Occipital lobe (tissue), 2 donors: Measurements from ENCODE around the gene PDE6G. TPM values are rescaled to one million over a fixed set of nuclear protein-coding genes. Genes with fewer than 3 reads are reported as not detected.

Experiments used
- DNase-seq: peaks from one replicate; lab custom pipeline; 2025; lab: John Stamatoyannopoulos, UW
- total RNA-seq: library from RNA; depleted of rRNA; stranded (reverse); fragments of >200 nt; gene quantifications from one replicate; pipeline ENCODE4 v1.2.3, GENCODE V29; 2014

PDE6G gene
- total RNA-seq, 1 donor from 2014 or later, result not detected

DNA sequence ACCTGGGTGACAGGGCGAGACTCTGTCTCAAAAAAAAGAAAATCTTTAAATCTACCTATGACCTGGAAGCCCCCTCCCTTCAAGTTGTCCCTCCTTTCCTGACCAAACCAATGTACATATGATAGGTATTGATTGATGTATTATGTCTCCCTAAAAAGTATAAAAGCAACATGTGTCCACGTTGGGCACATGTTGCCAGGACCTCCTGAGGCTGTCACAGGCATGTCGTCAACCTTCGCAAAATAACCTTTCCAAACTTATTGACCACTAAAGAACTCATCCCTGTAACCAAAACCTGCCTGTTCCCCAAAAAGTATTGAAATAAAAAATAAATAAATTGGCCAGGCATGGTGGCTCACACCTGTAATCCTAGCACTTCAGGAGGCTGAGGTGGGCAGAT, 5.7 kb upstream of the PDE6G start:
- no peak for DNase-seq

- DNase-seq, result no peak
Observed at GRCh38 chr17:81660441-81660840, 4.1 kb upstream of the PDE6G start.

DNA sequence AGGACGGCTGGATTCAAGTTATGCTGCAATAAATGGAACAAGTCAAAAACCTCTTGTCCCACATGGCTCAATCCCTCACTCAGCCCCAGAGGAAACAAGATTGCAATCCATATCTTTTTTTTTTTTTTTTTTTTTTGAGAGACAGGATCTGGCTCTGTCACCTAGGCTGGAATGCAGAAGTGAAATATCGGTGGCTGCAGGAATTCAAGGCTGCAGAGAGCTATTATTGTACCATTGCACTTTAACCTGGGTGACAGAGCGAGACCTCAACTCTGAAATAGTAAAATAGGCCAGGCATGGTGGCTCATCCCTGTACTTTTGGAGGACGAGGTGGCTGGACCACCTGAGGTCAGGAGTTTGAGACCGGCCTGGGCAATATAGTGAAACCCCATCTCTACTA, 2.7 kb upstream of the PDE6G start:
- DNase-seq, result no peak

GRCh38 chr17:81656835-81657234, 493 bp upstream of the PDE6G start:
- DNase-seq, result no peak

DNA sequence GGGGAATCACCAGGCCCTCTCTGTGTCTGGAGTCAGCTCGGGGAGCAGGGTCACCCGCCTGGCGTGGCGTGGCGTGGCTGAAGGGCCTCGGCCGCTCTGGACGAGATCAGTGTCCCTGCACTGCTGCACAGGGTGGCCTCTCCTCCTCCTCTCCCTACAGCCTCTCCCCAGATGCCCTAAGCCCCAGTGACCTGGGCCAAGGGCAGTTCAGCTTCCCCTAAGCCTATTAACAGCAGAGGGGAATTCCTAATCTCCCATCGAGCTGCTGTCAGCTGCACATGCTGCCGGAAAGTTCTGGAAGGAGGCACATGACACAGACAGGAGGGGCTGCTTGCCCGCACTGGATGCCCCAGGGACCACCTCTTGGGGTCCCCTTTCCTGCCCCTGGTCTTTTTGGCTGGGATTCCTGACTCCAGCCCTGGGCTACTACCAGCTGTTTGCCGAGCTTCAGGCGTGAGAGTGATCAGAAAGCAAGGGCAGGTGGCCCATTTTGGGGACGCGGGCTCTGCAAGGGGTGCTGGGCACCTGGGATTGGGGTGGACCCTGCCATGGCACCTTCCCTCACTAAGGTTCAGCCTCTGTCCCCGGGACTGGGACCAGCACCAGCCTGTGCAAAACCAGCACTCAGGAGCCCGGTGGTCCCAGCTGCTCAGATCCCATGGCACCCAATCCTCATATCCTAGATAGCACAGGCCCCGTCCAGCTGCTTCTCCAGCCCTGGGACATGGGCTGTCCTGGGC, 794 bp downstream of the PDE6G start:
- no peak for DNase-seq

DNA sequence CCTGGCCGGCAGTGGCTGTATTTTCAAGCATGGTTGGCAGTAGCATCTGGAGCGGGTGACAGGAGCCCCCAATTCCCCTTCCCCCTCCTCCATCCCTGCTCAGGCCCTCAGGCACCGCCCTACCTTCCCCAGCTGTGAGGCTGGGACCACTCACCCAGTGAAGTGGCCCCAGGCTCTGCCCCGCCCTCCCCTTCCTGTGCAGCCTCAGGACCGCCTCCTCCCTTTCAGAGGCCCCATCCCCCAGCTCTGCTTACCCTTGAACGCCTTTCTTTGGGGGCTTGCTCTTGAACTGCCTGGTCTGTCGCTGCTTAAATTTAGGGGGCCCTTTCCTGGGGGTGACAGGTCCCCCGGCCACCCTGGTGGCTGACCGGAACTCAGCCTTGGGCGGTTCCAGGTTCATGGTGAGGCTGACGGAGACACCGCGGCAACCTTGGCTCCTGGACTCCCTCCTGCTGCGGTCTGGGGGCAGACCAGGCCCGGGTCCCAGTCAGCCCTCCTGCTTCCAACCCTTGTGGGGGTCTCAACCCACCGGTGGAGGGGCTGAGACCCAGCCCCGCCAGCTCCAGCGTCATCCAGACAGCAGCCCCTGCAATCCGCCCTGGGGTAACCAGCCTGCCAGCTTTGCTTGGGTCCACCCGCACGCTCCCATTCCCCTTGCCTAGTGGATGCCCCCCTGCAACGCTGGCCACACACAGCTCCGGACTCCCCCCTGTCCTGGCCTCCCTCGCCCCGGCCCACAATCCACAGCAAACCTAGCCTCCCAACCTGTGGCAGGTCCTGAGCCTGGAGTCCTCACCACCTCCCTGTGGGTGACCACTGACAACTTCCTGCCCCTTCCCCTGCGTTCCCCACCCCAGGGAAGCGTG, 3.2 kb downstream of the PDE6G start:
- no peak for DNase-seq

- no peak for DNase-seq
Observed at GRCh38 chr17:81651692-81652091, 4.7 kb downstream of the PDE6G start.

- no peak for DNase-seq
Observed at GRCh38 chr17:81650951-81651350, 5.4 kb downstream of the PDE6G start.

DNA sequence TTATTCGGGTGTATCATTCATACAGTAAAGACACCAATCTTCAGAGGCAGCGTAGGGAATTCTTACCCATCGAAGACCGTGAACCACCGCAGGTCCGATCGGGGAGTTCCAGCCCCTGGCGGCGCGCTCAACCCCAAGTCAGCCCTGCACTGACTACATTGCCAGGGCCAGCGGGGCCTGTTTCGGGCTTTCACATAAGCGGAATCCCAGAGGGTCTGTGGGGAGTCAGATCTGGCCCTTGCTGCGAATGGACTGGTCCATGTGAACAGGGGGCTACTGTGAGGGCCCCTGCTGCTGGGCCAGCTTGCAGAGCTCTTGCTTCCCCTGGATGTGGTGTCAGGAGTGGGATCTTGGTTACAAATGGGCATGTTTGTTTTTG, 7.6 kb downstream of the PDE6G start:
- no peak for DNase-seq

GRCh38 chr17:81648013-81648706, 8.2 kb downstream of the PDE6G start:
- DNase-seq, result no peak

GRCh38 chr17:81647640-81648012, 8.7 kb downstream of the PDE6G start:
- no peak for DNase-seq

GRCh38 chr17:81646869-81647600, 9.3 kb downstream of the PDE6G start:
- no peak for DNase-seq

DNA sequence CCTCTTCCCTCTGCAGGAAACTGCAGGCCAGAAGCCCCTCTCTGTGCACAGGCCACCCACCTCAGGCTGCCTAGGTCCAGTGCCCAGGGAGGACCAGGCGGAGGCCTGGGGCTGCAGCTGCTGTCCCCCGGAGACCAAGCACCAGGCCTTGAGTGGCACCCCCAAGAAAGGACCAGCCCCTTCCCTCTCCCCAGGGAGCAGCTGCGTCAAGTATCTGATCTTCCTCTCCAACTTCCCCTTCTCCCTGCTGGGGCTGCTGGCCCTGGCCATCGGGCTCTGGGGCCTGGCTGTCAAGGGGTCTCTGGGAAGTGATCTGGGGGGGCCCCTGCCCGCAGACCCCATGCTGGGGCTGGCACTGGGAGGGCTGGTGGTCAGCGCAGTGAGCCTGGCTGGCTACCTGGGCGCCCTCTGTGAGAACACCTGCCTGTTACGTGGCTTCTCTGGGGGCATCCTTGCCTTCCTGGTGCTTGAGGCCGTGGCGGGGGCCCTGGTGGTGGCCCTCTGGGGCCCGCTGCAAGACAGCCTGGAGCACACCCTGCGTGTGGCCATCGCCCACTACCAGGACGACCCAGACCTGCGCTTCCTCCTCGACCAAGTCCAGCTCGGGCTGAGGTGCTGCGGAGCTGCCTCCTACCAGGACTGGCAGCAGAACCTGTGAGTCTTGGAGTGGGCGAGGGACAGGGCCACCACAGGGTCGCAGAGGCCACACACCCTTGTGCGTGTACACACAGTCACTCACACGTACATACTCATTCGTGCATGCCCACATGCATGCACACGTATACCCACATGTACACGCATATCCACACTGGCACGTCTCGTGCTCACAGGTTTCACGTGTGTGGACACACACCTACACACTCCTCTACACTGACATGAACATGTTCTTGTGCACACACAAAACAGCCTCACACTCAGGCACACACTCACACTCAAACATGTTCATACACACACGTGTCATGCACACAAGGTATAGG, 11.1 kb downstream of the PDE6G start:
- no peak for DNase-seq

- DNase-seq, result no peak
Observed at GRCh38 chr17:81644496-81644895, 11.8 kb downstream of the PDE6G start.

GRCh38 chr17:81641825-81642489, 14.4 kb downstream of the PDE6G start:
- no peak for DNase-seq

DNA sequence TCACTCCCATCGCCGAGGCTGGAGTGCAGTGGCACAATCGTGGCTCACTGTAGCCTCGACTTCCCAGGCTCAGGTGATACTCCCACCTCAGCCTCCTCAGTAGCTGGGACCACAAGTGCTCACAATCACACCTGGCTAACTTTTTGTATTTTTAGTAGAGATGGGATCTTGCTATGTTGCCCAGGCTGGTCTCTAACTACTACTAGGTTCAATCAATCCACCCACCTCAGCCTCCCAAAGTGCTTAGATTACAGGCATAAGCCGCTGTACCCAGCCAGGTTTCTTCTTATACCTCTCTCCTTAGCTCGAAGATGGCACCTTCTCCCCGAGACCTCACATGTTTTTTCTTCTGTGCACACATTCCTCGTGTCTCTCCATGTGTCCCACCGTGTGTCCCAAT, 16.3 kb downstream of the PDE6G start:
- DNase-seq, result no peak

DNA sequence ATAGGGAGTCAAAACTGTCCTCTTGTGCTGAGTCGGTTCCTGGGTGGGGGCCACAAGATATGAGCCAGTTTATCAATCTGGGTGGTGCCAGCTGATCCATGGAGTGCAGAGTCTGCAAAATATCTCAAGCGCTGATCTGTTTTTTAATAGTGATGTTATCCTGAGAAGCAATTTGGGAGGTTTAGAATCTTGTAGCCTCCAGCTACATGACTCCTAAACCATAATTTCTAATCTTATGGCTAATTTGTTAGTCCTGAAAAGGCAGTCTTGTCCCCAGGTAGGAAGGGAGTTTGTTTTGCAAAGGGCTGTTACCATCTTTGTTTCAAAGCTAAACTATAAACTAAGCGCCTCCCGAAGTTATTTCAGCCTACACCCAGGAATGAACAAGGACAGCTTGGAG, 17.7 kb downstream of the PDE6G start:
- no peak for DNase-seq

- peak; percentile 69 for DNase-seq
Observed at GRCh38 chr17:81636505-81637288, 19.6 kb downstream of the PDE6G start, which contains the start of the genes NPLOC4 and TSPAN10. Gene NPLOC4 (minus strand): TSS chr17:81637112. CDS start chr17:81636930, 182 bp downstream. Gene TSPAN10 (plus strand): TSS chr17:81637196. CDS start chr17:81642413, 5,217 bp downstream.

DNA sequence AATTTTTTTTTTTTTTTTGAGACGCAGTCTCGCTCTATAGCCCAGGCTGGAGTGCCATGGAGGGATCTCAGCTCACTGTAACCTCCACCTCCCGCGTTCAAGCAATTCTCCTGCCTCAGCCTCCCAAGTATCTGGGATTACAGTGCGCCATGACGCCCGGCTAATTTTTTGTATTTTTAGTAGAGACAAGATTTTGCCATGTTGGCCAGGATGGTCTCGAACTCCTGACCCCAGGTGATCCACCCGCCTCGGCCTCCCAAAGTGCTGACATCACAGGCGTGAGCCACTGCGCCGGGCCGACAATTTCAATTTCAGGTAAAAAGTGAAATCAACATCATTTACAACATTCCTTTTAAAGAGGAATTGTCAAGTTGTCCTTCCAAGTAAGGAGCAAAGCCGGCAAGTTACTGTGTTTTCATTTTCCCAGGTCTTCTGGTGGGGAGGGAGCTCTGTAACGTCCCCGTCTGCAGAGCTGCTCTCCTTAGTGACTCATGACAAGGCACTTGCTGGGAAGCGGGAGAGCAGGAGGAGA, 20.3 kb downstream of the PDE6G start:
- DNase-seq, result no peak
